PC-9 (cell line): ENCODE measurements around the gene DUOXA1.

Source experiments
- CTCF ChIP-seq: fragments of 200-600 bp; sonication (generic); conservative IDR thresholded peaks from 2 replicates; pipeline ENCODE4 v1.6.1; 2017; ENCODE audit warnings: mixed run types, antibody characterized with exemption, mild to moderate bottlenecking, moderate library complexity
- EZH2 ChIP-seq: fragments of 200-600 bp; sonication (generic); IDR thresholded peaks from 2 replicates; pipeline ENCODE4 v1.8.0; 2017; ENCODE audit warnings: antibody characterized with exemption, low read depth

GRCh38 chr15:45167631-45168205 is 38.0 kb upstream of the DUOXA1 start:
- TF ChIP-seq EZH2 (no peak), CTCF (peak; percentile 41; the same call in 1 of the 2 replicates)
